Measurements from ENCODE around the gene ALPL.

DNA sequence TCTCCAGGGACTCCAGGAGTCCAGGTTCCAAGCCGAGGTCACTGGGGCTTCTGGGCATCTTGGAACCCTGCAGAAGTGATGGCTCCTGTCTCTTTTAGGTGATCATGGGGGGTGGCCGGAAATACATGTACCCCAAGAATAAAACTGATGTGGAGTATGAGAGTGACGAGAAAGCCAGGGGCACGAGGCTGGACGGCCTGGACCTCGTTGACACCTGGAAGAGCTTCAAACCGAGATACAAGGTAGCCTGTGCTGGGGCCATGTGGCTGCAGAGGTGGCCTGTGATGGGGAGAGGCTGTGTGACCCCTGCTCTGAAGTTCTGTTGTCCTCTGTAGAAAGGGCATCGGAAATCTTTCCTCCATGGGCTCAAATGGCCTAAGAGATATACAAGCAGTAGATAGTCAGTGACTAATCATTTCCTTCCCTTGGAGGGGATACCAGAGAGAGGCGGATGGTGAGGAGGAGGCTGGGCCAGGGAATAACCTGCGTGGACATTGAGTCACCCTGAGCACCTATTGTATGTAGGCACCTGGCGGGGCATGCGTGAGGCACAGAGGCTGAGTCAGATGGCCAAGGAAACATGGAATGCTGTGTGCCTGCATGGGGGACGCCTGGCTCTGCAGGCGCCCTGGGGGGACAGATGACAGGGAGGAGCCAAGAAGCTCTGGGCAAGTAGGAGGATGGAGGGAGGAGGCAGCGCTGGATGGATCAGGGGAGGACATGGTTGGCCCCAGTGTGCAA lies 59.0 kb downstream of the ALPL start:
- TF ChIP-seq, protein P1, sequence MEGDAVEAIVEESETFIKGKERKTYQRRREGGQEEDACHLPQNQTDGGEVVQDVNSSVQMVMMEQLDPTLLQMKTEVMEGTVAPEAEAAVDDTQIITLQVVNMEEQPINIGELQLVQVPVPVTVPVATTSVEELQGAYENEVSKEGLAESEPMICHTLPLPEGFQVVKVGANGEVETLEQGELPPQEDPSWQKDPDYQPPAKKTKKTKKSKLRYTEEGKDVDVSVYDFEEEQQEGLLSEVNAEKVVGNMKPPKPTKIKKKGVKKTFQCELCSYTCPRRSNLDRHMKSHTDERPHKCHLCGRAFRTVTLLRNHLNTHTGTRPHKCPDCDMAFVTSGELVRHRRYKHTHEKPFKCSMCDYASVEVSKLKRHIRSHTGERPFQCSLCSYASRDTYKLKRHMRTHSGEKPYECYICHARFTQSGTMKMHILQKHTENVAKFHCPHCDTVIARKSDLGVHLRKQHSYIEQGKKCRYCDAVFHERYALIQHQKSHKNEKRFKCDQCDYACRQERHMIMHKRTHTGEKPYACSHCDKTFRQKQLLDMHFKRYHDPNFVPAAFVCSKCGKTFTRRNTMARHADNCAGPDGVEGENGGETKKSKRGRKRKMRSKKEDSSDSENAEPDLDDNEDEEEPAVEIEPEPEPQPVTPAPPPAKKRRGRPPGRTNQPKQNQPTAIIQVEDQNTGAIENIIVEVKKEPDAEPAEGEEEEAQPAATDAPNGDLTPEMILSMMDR (IDR thresholded peaks at IDR 0.05), result no peak
- TF ChIP-seq POLR2AphosphoS5 (IDR thresholded peaks at IDR 0.05) (no peak), POLR2A (IDR thresholded peaks at IDR 0.05) (no peak)

Measured in prostate gland (tissue), 2 donors.